ENCODE measurements around the gene NACA2.

- TF ChIP-seq SMC3 (IDR thresholded peaks at IDR 0.05; ENCODE audit: low read length) (no peak), SP2 (CRISPR knock-in tag; IDR thresholded peaks at IDR 0.05) (no peak), ATF1 (CRISPR knock-in tag; IDR thresholded peaks at IDR 0.05) (no peak), MAZ (IDR thresholded peaks at IDR 0.05; ENCODE audit: borderline replicate concordance, low read depth, low read length) (no peak), MAZ (CRISPR knock-in tag; IDR thresholded peaks at IDR 0.05; ENCODE audit: low read depth) (no peak), POLR2A (IDR thresholded peaks at IDR 0.05; ENCODE audit: insufficient read depth in 1 of 2, low read depth in 2 of 2, low read length in 2 of 2) (no peak), TAF1 (CRISPR knock-in tag; IDR thresholded peaks at IDR 0.05) (no peak), NR2F1 (CRISPR knock-in tag; IDR thresholded peaks at IDR 0.05) (no peak), SYNCRIP (IDR thresholded peaks at IDR 0.05; ENCODE audit: insufficient read depth, low read depth, low read length) (no peak), ZNF431 (CRISPR knock-in tag; IDR thresholded peaks at IDR 0.05; ENCODE audit: borderline replicate concordance, low read depth) (no peak)
- TF ChIP-seq, protein P1, sequence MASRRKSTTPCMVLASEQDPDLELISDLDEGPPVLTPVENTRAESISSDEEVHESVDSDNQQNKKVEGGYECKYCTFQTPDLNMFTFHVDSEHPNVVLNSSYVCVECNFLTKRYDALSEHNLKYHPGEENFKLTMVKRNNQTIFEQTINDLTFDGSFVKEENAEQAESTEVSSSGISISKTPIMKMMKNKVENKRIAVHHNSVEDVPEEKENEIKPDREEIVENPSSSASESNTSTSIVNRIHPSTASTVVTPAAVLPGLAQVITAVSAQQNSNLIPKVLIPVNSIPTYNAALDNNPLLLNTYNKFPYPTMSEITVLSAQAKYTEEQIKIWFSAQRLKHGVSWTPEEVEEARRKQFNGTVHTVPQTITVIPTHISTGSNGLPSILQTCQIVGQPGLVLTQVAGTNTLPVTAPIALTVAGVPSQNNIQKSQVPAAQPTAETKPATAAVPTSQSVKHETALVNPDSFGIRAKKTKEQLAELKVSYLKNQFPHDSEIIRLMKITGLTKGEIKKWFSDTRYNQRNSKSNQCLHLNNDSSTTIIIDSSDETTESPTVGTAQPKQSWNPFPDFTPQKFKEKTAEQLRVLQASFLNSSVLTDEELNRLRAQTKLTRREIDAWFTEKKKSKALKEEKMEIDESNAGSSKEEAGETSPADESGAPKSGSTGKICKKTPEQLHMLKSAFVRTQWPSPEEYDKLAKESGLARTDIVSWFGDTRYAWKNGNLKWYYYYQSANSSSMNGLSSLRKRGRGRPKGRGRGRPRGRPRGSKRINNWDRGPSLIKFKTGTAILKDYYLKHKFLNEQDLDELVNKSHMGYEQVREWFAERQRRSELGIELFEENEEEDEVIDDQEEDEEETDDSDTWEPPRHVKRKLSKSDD (CRISPR knock-in tag; IDR thresholded peaks at IDR 0.05; ENCODE audit: low read depth), result no peak
- TF ChIP-seq, protein P2, sequence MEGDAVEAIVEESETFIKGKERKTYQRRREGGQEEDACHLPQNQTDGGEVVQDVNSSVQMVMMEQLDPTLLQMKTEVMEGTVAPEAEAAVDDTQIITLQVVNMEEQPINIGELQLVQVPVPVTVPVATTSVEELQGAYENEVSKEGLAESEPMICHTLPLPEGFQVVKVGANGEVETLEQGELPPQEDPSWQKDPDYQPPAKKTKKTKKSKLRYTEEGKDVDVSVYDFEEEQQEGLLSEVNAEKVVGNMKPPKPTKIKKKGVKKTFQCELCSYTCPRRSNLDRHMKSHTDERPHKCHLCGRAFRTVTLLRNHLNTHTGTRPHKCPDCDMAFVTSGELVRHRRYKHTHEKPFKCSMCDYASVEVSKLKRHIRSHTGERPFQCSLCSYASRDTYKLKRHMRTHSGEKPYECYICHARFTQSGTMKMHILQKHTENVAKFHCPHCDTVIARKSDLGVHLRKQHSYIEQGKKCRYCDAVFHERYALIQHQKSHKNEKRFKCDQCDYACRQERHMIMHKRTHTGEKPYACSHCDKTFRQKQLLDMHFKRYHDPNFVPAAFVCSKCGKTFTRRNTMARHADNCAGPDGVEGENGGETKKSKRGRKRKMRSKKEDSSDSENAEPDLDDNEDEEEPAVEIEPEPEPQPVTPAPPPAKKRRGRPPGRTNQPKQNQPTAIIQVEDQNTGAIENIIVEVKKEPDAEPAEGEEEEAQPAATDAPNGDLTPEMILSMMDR (CRISPR knock-in tag; IDR thresholded peaks at IDR 0.05), result no peak
- TF ChIP-seq, protein P3, sequence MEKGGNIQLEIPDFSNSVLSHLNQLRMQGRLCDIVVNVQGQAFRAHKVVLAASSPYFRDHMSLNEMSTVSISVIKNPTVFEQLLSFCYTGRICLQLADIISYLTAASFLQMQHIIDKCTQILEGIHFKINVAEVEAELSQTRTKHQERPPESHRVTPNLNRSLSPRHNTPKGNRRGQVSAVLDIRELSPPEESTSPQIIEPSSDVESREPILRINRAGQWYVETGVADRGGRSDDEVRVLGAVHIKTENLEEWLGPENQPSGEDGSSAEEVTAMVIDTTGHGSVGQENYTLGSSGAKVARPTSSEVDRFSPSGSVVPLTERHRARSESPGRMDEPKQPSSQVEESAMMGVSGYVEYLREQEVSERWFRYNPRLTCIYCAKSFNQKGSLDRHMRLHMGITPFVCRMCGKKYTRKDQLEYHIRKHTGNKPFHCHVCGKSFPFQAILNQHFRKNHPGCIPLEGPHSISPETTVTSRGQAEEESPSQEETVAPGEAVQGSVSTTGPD (CRISPR knock-in tag; IDR thresholded peaks at IDR 0.05), result no peak
- TF ChIP-seq, protein P4, sequence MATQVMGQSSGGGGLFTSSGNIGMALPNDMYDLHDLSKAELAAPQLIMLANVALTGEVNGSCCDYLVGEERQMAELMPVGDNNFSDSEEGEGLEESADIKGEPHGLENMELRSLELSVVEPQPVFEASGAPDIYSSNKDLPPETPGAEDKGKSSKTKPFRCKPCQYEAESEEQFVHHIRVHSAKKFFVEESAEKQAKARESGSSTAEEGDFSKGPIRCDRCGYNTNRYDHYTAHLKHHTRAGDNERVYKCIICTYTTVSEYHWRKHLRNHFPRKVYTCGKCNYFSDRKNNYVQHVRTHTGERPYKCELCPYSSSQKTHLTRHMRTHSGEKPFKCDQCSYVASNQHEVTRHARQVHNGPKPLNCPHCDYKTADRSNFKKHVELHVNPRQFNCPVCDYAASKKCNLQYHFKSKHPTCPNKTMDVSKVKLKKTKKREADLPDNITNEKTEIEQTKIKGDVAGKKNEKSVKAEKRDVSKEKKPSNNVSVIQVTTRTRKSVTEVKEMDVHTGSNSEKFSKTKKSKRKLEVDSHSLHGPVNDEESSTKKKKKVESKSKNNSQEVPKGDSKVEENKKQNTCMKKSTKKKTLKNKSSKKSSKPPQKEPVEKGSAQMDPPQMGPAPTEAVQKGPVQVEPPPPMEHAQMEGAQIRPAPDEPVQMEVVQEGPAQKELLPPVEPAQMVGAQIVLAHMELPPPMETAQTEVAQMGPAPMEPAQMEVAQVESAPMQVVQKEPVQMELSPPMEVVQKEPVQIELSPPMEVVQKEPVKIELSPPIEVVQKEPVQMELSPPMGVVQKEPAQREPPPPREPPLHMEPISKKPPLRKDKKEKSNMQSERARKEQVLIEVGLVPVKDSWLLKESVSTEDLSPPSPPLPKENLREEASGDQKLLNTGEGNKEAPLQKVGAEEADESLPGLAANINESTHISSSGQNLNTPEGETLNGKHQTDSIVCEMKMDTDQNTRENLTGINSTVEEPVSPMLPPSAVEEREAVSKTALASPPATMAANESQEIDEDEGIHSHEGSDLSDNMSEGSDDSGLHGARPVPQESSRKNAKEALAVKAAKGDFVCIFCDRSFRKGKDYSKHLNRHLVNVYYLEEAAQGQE (IDR thresholded peaks at IDR 0.05; ENCODE audit: borderline replicate concordance in 1 of 2, low read depth in 1 of 2, low read length in 2 of 2), result no peak
These were observed 19.4 kb downstream of the NACA2 start for GRCh38 chr17:61571624-61572023.

Data from HepG2 (cell line).